DOHH2 (cell line): Measurements from ENCODE around the gene ETS2.

Source experiments
- CTCF ChIP-seq: fragments of 200-600 bp; sonication (generic); IDR thresholded peaks from one replicate; pipeline ENCODE4 v1.5.1; 2014; ENCODE audit warnings: antibody characterized with exemption, mild to moderate bottlenecking, low read depth, low read length; ENCODE audit not compliant: poor library complexity, severe bottlenecking
- EZH2phosphoT487 ChIP-seq: fragments of 200-600 bp; sonication (generic); IDR thresholded peaks from 2 replicates; pipeline ENCODE4 v1.6.1; 2017; ENCODE audit warnings: borderline replicate concordance, mild to moderate bottlenecking, antibody characterized with exemption, low read length, moderate library complexity, mixed read lengths

GRCh38 chr21:38831526-38832467, 26.1 kb downstream of the ETS2 start:
- TF ChIP-seq CTCF: no peak
- TF ChIP-seq EZH2phosphoT487: no peak
